ENCODE measurements around the gene ACSM2A. TPM values are rescaled to one million over a fixed set of nuclear protein-coding genes. Genes with fewer than 3 reads are reported as not detected.
"Not testable (repeated sequence)": the region's sequence is repeated elsewhere in the genome, so short reads cannot be mapped to it uniquely, and the experiment has no call there.

Gene ACSM2A
- polyA plus RNA-seq, 1 donor from 2014 or later = not detected

DNA sequence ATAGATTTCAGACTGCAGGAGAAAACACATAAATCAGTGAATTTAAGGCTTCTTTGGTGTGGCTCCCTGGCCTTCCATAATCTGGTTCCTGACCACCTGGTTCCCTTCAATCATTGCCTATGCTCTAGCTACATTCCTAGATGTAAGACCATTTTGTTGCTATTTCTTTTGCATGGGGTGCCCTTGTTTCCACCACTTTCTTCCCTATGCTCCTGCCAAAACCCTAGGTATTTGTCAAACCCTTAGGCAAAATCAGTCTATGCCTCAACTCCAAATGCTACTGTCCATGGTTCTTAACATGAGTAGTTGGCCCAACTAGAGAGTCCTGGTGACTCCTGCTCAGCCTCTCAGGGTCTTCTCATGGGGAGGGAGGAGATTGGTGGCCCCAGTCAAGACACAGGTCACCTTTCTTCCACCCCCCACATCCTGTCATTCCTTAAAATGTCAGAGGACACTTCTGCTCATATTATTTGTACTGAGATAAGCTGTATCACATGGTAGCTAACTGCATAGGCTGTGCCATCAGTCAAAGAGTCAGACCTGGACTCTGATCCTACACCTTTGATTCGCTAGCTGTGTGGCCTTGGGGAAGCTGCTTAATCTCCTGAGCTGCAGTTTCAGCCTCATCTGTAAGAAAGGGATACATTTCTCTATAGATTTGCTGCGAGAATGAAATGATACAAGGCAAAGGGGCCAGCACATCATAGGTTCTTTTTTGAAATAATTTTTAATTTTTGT is 27.0 kb upstream of the ACSM2A start:
- TF ChIP-seq EZH2 (IDR thresholded peaks at IDR 0.05; ENCODE audit: borderline replicate concordance, insufficient read depth, low read length, poor library complexity, severe bottlenecking) (no peak), RAD21 (conservative IDR thresholded peaks at IDR 0.05) (no peak), EP300 (conservative IDR thresholded peaks at IDR 0.05; ENCODE audit: poor library complexity, severe bottlenecking) (no peak), SMC3 (conservative IDR thresholded peaks at IDR 0.05; ENCODE audit: poor library complexity) (no peak)
- TF ChIP-seq, protein P1, sequence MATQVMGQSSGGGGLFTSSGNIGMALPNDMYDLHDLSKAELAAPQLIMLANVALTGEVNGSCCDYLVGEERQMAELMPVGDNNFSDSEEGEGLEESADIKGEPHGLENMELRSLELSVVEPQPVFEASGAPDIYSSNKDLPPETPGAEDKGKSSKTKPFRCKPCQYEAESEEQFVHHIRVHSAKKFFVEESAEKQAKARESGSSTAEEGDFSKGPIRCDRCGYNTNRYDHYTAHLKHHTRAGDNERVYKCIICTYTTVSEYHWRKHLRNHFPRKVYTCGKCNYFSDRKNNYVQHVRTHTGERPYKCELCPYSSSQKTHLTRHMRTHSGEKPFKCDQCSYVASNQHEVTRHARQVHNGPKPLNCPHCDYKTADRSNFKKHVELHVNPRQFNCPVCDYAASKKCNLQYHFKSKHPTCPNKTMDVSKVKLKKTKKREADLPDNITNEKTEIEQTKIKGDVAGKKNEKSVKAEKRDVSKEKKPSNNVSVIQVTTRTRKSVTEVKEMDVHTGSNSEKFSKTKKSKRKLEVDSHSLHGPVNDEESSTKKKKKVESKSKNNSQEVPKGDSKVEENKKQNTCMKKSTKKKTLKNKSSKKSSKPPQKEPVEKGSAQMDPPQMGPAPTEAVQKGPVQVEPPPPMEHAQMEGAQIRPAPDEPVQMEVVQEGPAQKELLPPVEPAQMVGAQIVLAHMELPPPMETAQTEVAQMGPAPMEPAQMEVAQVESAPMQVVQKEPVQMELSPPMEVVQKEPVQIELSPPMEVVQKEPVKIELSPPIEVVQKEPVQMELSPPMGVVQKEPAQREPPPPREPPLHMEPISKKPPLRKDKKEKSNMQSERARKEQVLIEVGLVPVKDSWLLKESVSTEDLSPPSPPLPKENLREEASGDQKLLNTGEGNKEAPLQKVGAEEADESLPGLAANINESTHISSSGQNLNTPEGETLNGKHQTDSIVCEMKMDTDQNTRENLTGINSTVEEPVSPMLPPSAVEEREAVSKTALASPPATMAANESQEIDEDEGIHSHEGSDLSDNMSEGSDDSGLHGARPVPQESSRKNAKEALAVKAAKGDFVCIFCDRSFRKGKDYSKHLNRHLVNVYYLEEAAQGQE (IDR thresholded peaks at IDR 0.05; ENCODE audit: borderline replicate concordance) = no peak
- Histone ChIP-seq H3K9me3 (ENCODE audit: low read length) (no peaks in the 10 kb centered on the region), H4K20me1 (ENCODE audit: insufficient read depth) (no peaks in the 10 kb centered on the region)

DNA sequence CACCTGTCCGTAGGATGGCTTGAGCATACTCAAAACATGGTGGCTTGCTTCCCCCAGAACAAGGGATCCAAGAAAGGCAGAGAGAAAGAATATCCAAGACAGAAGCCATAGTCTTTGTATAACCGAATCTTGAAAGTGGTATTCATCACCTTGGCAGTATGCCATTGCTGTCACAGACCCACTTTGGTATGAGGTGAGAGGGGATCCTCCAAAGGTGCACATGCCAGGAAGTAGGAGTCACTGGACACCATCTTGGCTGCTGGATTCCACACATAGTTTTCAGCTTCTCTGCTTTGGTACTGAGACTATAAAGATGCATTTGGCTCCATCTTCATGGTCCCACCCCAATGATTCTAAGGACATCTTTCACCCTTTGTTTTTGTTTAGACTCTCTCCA is 23.9 kb upstream of the ACSM2A start:
- H3K9me2 ChIP-seq (ENCODE audit: insufficient read depth, low read length); H3F3A ChIP-seq (ENCODE audit: insufficient read depth, low read length, poor library complexity, severe bottlenecking): not testable (repeated sequence)

More for the DNA sequence above, 27.0 kb upstream of the ACSM2A start:
- Histone ChIP-seq H2AFZ (ENCODE audit: low read depth, low read length) (no peak overlapping the region), H3K9me2 (ENCODE audit: insufficient read depth, low read length) (no peaks in the 10 kb centered on the region), H3K4me2 (ENCODE audit: low read length) (no peak overlapping the region), H3K27ac (ENCODE audit: low read length) (no peak overlapping the region), H3K9ac (ENCODE audit: low read length) (no peak overlapping the region), H3K4me3 (ENCODE audit: low read length) (no peak overlapping the region), H3K27me3 (ENCODE audit: insufficient read depth, low read depth, low read length) (no peaks in the 10 kb centered on the region), H3F3A (ENCODE audit: insufficient read depth, low read length, poor library complexity, severe bottlenecking) (no peaks in the 10 kb centered on the region), H3K36me3 (ENCODE audit: insufficient read depth, low read length) (no peaks in the 10 kb centered on the region), H3K79me2 (replicated peaks; ENCODE audit: insufficient read depth, low read length) (no peaks in the 10 kb centered on the region)

DNA sequence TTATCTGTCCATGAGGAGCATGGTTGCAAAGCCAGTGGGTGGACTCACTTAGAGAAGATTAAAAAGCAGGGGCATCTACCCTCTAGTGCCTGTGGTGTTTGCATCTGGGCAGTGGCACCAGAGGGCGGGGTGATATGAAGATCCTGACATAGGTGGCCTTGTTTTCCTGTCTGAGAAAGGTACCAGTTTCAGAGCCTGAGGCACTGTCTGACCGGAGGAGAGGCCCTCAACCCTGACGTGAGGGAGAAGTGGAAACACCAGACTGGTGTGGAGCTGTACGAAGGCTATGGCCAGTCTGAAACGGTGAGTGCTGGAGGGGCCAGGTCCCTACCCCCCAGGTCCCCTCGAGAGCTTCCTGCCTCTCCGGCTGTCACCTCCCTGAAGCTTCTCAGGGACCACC is 21.8 kb upstream of the ACSM2A start:
- not testable (repeated sequence) for H3K36me3 ChIP-seq (ENCODE audit: insufficient read depth, low read length); H3K9me3 ChIP-seq (ENCODE audit: low read length); H3K9me2 ChIP-seq (ENCODE audit: insufficient read depth, low read length); H3K9ac ChIP-seq (ENCODE audit: low read length); H2AFZ ChIP-seq (ENCODE audit: low read depth, low read length); H3K27ac ChIP-seq (ENCODE audit: low read length); H3K4me2 ChIP-seq (ENCODE audit: low read length); H3F3A ChIP-seq (ENCODE audit: insufficient read depth, low read length, poor library complexity, severe bottlenecking); H3K27me3 ChIP-seq (ENCODE audit: insufficient read depth, low read depth, low read length); H3K4me3 ChIP-seq (ENCODE audit: low read length); H3K79me2 ChIP-seq (replicated peaks; ENCODE audit: insufficient read depth, low read length); H4K20me1 ChIP-seq (ENCODE audit: insufficient read depth)

More for the DNA sequence above, 23.9 kb upstream of the ACSM2A start:
- not testable (repeated sequence) for H3K9me3 ChIP-seq (ENCODE audit: low read length); H4K20me1 ChIP-seq (ENCODE audit: insufficient read depth); H3K4me3 ChIP-seq (ENCODE audit: low read length); H3K4me2 ChIP-seq (ENCODE audit: low read length); H3K79me2 ChIP-seq (replicated peaks; ENCODE audit: insufficient read depth, low read length); H3K36me3 ChIP-seq (ENCODE audit: insufficient read depth, low read length); H2AFZ ChIP-seq (ENCODE audit: low read depth, low read length); H3K27me3 ChIP-seq (ENCODE audit: insufficient read depth, low read depth, low read length); H3K9ac ChIP-seq (ENCODE audit: low read length); H3K27ac ChIP-seq (ENCODE audit: low read length)

DNA sequence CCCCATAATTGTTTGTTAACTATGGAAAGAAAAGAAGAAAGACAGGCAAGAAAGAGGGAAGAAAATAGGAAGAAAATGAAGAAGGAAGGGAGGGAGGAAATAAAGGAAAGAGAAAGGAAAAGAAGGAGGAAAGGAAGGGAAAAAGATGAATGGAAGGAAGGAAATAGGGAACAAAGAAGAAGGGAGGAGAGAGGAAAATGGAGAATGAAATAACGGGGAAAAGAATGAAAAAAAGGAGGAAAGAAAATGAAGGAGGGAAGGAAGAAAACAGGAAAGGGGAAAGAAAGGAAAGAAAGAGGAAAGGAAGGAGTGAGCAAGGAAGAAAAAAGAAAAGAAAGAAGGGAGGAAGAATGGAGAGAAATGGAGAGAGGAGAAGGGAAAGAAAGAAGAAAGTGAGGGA is 20.8 kb upstream of the ACSM2A start:
- not testable (repeated sequence) for H4K20me1 ChIP-seq (ENCODE audit: insufficient read depth); H3K9me3 ChIP-seq (ENCODE audit: low read length); H3K9ac ChIP-seq (ENCODE audit: low read length); H2AFZ ChIP-seq (ENCODE audit: low read depth, low read length); H3K27me3 ChIP-seq (ENCODE audit: insufficient read depth, low read depth, low read length); H3K36me3 ChIP-seq (ENCODE audit: insufficient read depth, low read length); H3K4me2 ChIP-seq (ENCODE audit: low read length); H3K79me2 ChIP-seq (replicated peaks; ENCODE audit: insufficient read depth, low read length); H3K9me2 ChIP-seq (ENCODE audit: insufficient read depth, low read length); H3K4me3 ChIP-seq (ENCODE audit: low read length); H3K27ac ChIP-seq (ENCODE audit: low read length); H3F3A ChIP-seq (ENCODE audit: insufficient read depth, low read length, poor library complexity, severe bottlenecking)
